GM10266 (cell line): ENCODE data around the gene OR6K6.
A peak's percentile ranks its signal among the peaks of the same experiment; 100 is the strongest.

Experiments
- DNase-seq: peaks from one replicate; pipeline ENCODE4 v3.0.0; 2012; ENCODE audit errors: extremely low spot score
- CTCF ChIP-seq: IDR thresholded peaks from 2 replicates; pipeline ENCODE4 v1.5.1; 2012; ENCODE audit warnings: mild to moderate bottlenecking, low read depth; ENCODE audit not compliant: control insufficient read depth, insufficient read depth; ENCODE audit errors: missing control alignments

The OR6K6 gene

DNA sequence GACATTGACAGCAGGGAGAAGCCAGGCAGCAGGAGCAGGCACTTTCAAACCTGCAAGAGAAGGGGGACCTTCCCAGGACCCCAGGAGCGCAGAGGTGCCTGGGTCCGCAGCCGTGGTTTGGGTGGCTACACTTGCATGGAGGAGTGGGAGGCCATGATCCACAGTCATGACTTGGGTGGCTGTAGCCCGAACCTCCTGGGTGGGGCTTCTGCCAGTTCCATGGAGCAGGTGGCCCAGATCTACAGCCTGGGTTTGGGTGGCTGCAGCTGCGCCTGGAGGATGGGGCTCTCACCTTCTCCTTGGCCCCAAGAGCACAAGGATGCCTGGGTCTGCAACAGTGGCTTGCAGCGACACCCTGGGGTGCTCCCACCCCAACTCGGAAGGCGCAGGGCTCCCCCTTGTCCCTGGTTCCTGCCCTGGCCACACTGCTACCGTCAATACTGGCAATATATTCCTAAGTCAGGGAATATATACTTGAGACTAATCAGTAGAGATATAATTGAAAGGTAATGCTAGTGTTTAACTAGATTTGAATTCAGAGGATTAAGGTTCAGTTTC lies 2.3 kb upstream of the OR6K6 start:
- no peak for DNase-seq
- no peak for TF ChIP-seq CTCF

DNA sequence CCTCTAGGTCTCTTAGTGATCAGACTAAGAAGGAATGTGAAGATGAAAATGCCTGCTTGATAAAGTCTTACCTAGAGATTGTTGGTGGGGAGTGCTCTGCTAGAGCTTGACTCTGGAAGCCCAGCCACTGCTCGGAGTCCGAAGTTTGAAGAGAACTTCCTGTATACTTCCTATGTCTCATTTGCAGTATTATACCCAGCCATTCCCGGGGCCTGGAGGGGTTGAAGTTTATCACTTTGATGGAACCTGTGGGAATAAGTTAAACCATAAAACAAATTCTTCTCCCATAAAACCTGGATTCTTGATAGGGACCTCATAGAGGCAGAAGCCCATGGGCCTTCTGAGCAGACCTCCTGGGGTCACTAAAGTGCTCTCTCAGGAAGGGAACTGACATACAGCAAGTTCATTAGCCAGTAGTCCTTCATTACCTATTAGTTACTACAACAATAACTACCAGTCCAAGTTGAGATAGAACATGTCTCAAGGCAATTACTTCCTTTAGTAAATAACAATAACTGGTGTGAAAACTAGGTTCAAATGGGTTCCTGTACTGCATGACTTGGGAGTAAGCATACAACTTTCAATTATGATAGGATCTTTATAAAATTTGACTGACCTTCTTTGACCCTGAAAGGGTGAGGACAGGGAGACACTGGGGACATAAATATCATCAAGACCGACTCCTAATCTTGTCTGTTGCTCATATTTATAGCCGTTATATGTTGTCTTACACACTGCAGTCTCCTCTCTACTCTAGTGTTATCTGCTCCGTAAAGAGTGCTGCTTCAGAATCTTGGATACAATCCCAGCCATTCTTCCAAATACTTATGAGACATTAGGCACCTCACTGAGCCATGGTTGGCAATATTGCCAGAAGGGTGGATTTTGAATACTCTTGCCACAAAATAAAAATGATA lies 17.7 kb downstream of the OR6K6 start, which contains the start of gene OR6N1:
Gene OR6N1, minus strand, starts transcription at position 246 of the 917 bp plus-strand sequence. CDS start 5,513 bp downstream, outside the sequence.
- no peak for TF ChIP-seq CTCF
- no peak for DNase-seq

- no peak for TF ChIP-seq CTCF
- DNase-seq: no peak
These were observed 26.6 kb downstream of the OR6K6 start, which contains the start of gene OR6N2 for GRCh38 chr1:158781104-158781503. Gene OR6N2, minus strand, starts transcription at chr1:158781204. Its CDS starts 3,569 bp downstream, at chr1:158777635.

- peak; percentile 22 for TF ChIP-seq CTCF
- DNase-seq: no peak
These were observed 39.1 kb downstream of the OR6K6 start for GRCh38 chr1:158793604-158794003.

- DNase-seq: no peak
- no peak for TF ChIP-seq CTCF
These were observed 39.7 kb downstream of the OR6K6 start for GRCh38 chr1:158794247-158794646.

DNA sequence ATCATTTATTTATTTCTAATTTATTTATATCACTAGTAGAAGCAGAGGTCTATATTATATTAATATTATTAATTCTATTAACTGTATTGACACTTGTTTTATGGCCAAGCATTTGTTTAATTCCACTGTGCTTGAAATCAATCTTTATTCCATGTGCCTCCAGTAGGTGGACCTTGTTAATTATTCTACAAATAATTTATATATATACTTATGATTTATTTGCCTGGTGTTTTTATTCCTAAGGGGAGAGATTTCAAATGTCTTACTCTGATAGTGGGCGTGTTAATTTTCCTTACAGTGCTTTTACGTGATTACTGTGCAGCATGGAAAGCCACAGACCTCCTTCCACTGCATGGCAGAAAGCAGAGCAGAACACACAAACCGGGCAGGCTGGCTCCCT lies 44.0 kb downstream of the OR6K6 start:
- no peak for TF ChIP-seq CTCF
- DNase-seq: no peak

DNA sequence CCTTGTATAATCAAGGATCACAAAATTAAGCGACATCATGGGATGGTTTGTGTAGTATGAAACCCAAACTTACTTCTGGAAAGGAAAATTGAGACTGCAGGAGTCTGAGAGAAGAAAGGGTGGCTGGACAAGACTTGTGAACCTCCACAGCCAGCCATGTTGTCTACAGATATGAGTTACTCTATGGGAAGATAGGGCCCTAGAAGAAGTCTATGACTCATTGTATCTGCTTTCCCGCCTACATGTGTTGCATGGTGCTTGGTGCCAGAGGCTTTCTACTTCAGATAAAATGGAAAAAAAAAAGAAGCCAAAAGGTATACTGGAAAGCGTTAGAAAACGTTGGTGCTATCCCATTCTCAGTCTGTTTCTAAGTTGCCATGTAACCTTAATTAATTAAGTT lies 45.2 kb downstream of the OR6K6 start:
- DNase-seq: no peak
- no peak for TF ChIP-seq CTCF
